NCI-H446 treated with DMSO at 0.1 percent for 48 hours (cell line): ENCODE measurements around the gene ARSK.

Experiments
- DNase-seq: peaks from one replicate; lab custom pipeline; 2025; lab: John Stamatoyannopoulos, UW

The ARSK gene

GRCh38 chr5:95649274-95649673 lies 94.4 kb downstream of the ARSK start:
- no peak for DNase-seq

DNA sequence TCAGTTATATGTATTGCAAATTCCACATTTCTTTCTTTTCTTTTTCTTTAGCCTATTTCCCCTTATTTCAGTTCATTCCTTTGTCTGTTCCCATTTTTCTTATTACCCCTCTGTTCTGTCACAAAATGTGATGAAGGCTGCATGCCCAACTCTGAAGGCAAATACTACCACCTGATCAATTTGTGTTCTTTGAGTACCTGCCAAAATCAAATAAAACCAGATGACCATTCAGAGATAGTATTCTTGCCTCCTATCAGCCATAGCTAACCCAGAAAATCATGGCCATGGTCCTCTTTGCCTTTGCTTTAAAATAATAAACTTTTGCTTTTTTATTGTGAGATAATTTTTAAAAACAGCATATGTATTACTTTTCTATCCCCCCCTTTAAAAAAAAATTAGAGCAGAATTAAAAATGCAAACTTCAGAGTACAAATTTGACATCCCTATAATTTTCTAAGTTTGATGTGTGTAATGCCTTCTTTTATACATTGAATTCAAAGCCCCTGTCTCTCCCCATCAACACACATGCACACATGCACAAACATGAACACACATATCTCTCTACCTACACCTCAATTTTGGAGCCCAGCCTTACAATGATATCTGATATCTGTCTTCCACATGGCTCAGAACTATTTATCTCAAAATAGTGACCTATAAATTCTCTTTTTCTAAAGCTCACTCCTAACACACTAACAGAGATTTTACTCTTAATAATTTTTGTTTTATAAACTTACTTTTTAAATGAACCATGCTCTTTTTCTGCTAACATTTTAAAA lies 95.1 kb downstream of the ARSK start:
- no peak for DNase-seq

DNA sequence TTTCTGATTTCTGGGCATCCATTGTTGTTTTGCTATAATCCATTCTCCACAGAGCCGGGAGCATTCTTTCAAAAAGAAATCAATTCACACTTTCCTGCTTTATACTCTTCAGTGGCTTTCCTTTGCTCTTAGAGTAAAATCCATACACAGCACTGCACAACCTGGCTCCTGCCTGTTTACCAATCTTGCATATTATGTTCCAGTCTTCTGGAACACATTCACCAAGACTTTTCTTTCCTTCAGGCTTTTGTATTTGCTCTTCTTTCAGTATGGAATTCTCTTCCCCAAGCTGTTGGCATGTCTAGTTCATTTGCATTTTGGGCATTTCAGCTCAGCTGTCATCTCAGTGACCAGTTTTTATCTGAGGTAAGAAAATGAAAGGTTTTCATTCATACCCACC lies 97.9 kb downstream of the ARSK start:
- no peak for DNase-seq

GRCh38 chr5:95654196-95654595 lies 99.3 kb downstream of the ARSK start:
- DNase-seq, result no peak
